Body of pancreas (tissue), 4 donors: ENCODE data around the gene CAMKMT.

Source experiments
- POLR2A ChIP-seq, 3 donors: fragments of 450-650 bp; IDR thresholded peaks; one replicate each; pipeline ENCODE4 v1.6.1; 2016; ENCODE audit warnings: antibody characterized with exemption in 3 of 3, mild to moderate bottlenecking in 2 of 3
- TF ChIP-seq, protein P1 (sequence below), 7 experiments: fragments of 450-650 bp in 4 of 7; fragments of 200-600 bp in 3 of 7; sonication (generic) in 3 of 7; IDR thresholded peaks; one replicate each; pipeline ENCODE4 v1.5.1; 2016 to 2019; ENCODE audit warnings: antibody characterized with exemption in 7 of 7

DNA sequence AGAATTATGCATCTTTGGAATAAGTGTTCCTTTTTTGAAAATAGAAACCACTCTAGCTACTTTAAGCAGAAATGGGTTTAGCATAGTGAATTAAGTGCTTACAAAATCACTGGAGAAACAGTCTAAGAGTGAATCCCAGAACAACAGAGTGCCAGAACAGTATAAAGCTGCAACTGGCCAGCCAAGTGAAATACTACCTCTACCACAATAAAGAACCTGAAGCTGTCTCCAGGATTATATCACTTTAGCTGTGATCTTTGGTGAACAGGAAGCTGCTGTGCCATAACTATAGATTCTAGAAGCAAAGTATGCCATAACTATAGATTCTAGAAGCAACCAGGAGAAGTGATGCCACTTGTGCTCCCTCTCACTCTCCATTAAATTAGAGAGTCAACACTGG is 7.6 kb downstream of the CAMKMT start:
- TF ChIP-seq, protein P1, sequence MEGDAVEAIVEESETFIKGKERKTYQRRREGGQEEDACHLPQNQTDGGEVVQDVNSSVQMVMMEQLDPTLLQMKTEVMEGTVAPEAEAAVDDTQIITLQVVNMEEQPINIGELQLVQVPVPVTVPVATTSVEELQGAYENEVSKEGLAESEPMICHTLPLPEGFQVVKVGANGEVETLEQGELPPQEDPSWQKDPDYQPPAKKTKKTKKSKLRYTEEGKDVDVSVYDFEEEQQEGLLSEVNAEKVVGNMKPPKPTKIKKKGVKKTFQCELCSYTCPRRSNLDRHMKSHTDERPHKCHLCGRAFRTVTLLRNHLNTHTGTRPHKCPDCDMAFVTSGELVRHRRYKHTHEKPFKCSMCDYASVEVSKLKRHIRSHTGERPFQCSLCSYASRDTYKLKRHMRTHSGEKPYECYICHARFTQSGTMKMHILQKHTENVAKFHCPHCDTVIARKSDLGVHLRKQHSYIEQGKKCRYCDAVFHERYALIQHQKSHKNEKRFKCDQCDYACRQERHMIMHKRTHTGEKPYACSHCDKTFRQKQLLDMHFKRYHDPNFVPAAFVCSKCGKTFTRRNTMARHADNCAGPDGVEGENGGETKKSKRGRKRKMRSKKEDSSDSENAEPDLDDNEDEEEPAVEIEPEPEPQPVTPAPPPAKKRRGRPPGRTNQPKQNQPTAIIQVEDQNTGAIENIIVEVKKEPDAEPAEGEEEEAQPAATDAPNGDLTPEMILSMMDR (IDR thresholded peaks at IDR 0.05), result no peak
- TF ChIP-seq POLR2A (IDR thresholded peaks at IDR 0.05), result no peak
